Ovary (tissue), 3 donors: ENCODE results near the gene BPHL.

Experiments used
- CTCF ChIP-seq, 3 donors: fragments of 450-650 bp in 2 of 3; fragments of 200-600 bp in 1 of 3; IDR thresholded peaks; one replicate each; pipeline versions ENCODE4 v1.5.1 to v1.8.0; 2016 to 2022; ENCODE audit warnings: antibody characterized with exemption in 3 of 3, mild to moderate bottlenecking in 1 of 3
- EP300 ChIP-seq: sonication (generic); formaldehyde crosslinking; IDR thresholded peaks from one replicate; pipeline ENCODE4 v1.6.1; 2017; ENCODE audit warnings: antibody characterized with exemption
- POLR2A ChIP-seq: fragments of 450-650 bp; IDR thresholded peaks from one replicate; pipeline ENCODE4 v1.6.1; 2017; ENCODE audit warnings: antibody characterized with exemption, mild to moderate bottlenecking, moderate library complexity
- donor health status: DM: no; HTN: no; CAD: no.

GRCh38 chr6:3196770-3197169 lies 78.3 kb downstream of the BPHL start:
- no peak for TF ChIP-seq CTCF (IDR thresholded peaks at IDR 0.05)
- no peak for TF ChIP-seq POLR2A
- no peak for TF ChIP-seq EP300
